Measurements from ENCODE around the gene TMEM235. TPM values are rescaled to one million over a fixed set of nuclear protein-coding genes. Genes with fewer than 3 reads are reported as not detected.

TMEM235 gene
- total and polyA plus RNA-seq, 9 of the 15 experiments (the other 6 are each of a cell fraction or from before 2014, with no cell fraction given) = not detected

GRCh38 chr17:78253946-78254672 is 22.7 kb downstream of the TMEM235 start (continued):
- TF ChIP-seq THRA (IDR thresholded peaks at IDR 0.05) (no peak), JUN (IDR thresholded peaks at IDR 0.05; ENCODE audit: borderline replicate concordance, low read depth, low read length) (no peak; the same call in 1 of the 2 replicates), JUN (CRISPR knock-in tag; IDR thresholded peaks at IDR 0.05; ENCODE audit: borderline replicate concordance) (peak; percentile 65; the same call in 1 of the 2 replicates), ZBTB12 (CRISPR knock-in tag; IDR thresholded peaks at IDR 0.05) (peak; percentile 51), ARID4B (CRISPR knock-in tag; IDR thresholded peaks at IDR 0.05) (peak; percentile 60), ATF4 (CRISPR knock-in tag; IDR thresholded peaks at IDR 0.05) (peak; percentile 57; the same call in 1 of the 2 replicates), SUPT5H (IDR thresholded peaks at IDR 0.05) (peak; percentile 30; the same call in 1 of the 2 replicates), NRF1 (conservative IDR thresholded peaks at IDR 0.05 in 1 of 2, IDR thresholded peaks at IDR 0.05 in 1 of 2) (peak; percentile 88 to 90), TEAD1 (CRISPR knock-in tag; IDR thresholded peaks at IDR 0.05) (peak in 1 of 2 experiments; percentile 56; a peak in 2 of 4 replicates), MTF1 (CRISPR knock-in tag; IDR thresholded peaks at IDR 0.05; ENCODE audit: borderline replicate concordance) (no peak), SIRT6 (IDR thresholded peaks at IDR 0.05; ENCODE audit: low read depth, low read length) (no peak), BRCA1 (IDR thresholded peaks at IDR 0.05) (no peak), BRCA1 (CRISPR knock-in tag; IDR thresholded peaks at IDR 0.05) (0 out of 2 replicates have a peak, but pooled peaks have one; percentile 37), TFE3 (CRISPR knock-in tag; IDR thresholded peaks at IDR 0.05) (0 out of 2 replicates have a peak, but pooled peaks have one; percentile 2), MTA3 (IDR thresholded peaks at IDR 0.05; ENCODE audit: borderline replicate concordance) (peak; percentile 68), RBM14 (IDR thresholded peaks at IDR 0.05; ENCODE audit: borderline replicate concordance, insufficient read depth, low read depth, low read length) (0 out of 2 replicates have a peak, but pooled peaks have one; percentile 90), CXXC5 (CRISPR knock-in tag; IDR thresholded peaks at IDR 0.05) (peak; percentile 91)
